Measurements from ENCODE around the gene OAS2.

- TF ChIP-seq KDM1A (IDR thresholded peaks at IDR 0.05; ENCODE audit: low read depth) (no peak), CTCF (IDR thresholded peaks at IDR 0.05) (no peak), PBX3 (IDR thresholded peaks at IDR 0.05) (no peak), POLR2A (IDR thresholded peaks at IDR 0.05; ENCODE audit: low read length) (no peak), CBX2 (IDR thresholded peaks at IDR 0.05; ENCODE audit: borderline replicate concordance, low read depth) (no peak), EP300 (IDR thresholded peaks at IDR 0.05) (no peak)
Measured at GRCh38 chr12:112948806-112949205, 29.5 kb upstream of the OAS2 start.

All from A549 (cell line).